Stimulated activated CD4-positive, alpha-beta T cell treated with anti-CD3 and anti-CD28 coated beads, Interleukin-1b, Interleukin-23, amount 100 ng/mL, for 48 hours (primary cell): Measurements from ENCODE around the gene MEIOSIN.

Experiments
- DNase-seq: peaks from one replicate; pipeline ENCODE4 v3.0.0-alpha.2; 2020

Gene MEIOSIN

GRCh38 chr19:45804140-45804958 is 71.1 kb downstream of the MEIOSIN start:
- DNase-seq, result no peak

GRCh38 chr19:45804959-45805230 is 71.7 kb downstream of the MEIOSIN start:
- no peak for DNase-seq

- DNase-seq, result no peak
Measured at GRCh38 chr19:45805719-45806118, 72.5 kb downstream of the MEIOSIN start.

GRCh38 chr19:45809643-45810159 is 76.5 kb downstream of the MEIOSIN start:
- DNase-seq, result no peak

- DNase-seq, result no peak
Measured at GRCh38 chr19:45812297-45812696, 79.1 kb downstream of the MEIOSIN start.
